NCI-H526 (cell line): ENCODE measurements around the gene AFAP1L1.
"Not testable (repeated sequence)": the region's sequence is repeated elsewhere in the genome, so short reads cannot be mapped to it uniquely, and the experiment has no call there.

Source experiments
- DNase-seq, 2 experiments: peaks; one replicate each; lab custom pipeline; 2025; lab: John Stamatoyannopoulos, UW

AFAP1L1 gene

GRCh38 chr5:149261246-149261645 lies 10.4 kb upstream of the AFAP1L1 start:
- DNase-seq, result no peak

- DNase-seq, result no peak
Measured at GRCh38 chr5:149262315-149262714, 9.3 kb upstream of the AFAP1L1 start.

DNA sequence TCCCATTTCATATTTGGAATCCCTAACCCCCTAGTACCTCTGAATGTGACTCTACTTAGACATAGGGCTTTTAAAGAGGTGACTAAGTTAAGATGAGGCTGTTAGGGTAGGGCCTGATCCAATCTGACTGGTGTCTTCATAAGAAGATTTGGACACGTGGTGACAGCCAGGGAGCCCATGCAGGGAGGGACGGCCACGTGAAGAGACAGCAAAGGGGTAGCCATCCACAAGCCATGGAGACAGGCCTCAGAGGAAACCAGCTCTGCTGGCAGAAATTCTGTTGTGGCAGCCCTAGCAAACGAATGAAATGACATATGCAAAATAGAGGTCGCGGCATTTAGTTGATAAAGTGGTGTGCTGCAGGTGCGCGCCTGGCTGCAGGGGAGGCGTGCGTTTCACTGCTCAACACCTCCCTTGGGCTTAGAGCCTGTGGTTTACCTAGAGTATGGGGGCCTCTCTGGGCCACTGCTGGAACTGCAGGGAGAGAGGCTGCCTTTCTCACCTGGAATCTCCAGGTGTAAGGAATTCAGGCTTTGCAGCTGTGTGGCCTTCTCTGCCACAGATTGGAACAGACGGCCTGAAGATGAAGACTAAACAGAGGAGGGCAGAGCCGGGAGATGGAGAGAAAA lies 7.1 kb upstream of the AFAP1L1 start:
- peak; percentile 86 to 97 for DNase-seq

DNA sequence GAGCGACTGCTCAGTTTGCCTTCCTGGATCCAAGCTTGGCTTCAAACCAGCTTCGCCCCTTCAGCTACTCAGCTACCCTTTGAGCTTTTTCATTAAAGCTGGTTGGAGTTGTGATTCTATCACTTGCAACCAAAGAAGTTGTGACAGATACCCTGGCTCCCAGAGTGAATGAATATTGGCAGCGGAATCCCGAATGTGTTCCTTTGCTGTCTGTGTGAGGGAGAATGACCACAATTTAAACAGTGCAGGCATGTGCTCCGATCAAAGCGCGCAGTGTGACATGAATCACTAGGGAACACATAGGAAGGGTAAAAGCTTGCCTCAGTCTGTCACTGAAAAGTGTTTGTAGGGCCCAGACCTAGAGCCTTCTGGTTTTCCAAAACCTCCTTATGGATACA lies 6.6 kb upstream of the AFAP1L1 start:
- DNase-seq, result no peak

DNA sequence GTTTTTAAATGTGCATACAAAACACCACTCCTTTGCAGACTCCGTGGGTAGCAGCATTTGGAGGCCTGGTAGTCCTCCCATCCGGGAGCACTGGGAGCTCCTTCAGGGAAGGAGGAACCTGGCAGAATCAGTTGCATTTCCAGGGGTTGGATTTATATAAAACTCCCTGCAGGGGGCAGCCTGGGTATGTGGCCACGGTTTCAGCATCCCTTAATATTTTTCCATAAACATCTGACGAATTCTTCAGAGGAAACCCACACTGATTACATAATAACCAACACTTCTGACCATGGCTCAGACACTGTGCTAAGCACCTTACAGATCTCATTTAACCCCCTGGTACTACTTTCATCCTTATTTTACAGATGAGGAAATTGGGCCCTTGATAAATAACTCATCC lies 6.1 kb upstream of the AFAP1L1 start:
- DNase-seq, result peak; percentile 6 to 53

GRCh38 chr5:149267241-149267973 lies 4.3 kb upstream of the AFAP1L1 start:
- DNase-seq, result no peak

DNA sequence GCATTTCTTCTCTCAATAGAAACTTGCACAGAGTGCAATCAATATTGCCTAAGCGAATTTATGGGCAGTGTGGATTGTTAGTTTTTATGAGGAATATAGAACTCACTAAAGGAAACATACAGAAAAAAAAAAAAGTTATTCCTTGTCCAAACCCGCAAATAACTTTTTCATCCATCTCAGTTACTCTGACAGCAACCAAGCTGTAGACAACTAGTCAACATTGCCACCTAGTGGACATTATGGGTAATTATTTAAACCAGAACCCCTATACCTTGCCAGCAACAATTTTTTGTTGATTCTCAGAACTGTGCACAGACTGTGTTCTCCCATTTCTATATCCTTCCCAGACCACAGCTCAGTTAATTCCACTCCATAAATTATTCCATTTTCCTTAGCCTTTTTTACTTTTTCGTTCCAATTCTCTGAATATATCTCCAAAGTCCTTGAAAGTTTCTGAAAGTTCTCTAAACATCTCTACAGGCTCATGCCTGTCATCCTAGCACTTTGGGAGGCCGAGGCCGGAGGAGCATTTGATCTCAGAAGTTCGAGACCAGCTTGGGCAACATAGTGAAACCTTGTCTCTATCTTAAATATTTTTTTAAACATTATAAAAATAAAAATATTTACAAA lies 2.6 kb upstream of the AFAP1L1 start:
- DNase-seq, result peak; percentile 8 to 73

DNA sequence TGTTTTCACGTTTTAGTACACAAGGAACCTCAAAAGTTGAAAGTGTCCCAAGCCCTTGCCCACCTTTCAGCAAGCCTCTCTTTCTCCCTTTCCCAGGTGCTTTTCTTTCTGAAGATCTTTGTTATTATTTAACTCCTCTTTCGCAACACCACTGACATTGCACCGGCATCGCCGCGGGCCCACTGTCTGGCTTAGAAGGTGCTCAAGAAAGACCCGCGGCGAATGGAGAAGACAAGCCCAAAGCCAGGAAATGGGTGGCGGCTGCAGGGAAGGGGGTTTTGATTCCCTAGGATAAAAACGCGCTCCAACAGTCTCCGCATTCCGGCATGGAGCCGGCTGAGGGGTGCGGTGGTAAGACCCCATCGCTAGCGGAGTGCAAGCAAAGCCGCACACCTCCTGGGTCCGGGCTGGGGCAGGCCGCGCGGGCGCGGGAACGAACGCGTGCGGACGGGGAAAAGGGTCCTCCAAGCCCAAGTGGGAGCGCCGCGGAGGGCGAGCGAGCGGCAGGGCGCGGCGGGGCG lies 404 bp upstream of the AFAP1L1 start:
- DNase-seq, result peak in 1 of 2 experiments; percentile 45

GRCh38 chr5:149272781-149273180 lies 1.1 kb downstream of the AFAP1L1 start:
- DNase-seq, result not testable (repeated sequence)

DNA sequence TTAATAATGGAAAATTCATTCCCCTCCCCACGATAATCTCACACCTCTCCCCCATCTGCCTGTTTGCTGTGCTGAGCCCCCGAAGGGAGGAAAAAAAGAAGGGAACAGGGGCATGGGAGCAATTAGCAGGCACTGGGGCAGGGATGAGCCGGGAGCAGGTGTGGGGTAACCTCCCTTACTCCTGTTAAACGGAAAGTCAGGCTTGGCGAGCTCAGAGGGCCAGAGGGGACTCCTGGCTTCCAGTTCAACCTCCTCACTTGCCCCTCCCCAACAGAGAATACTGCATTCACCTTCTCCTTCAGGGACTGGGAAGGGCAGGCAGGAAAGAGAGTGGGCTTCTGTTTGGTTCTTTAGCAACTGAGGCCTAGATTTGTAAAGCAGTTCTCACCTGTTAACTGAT lies 1.6 kb downstream of the AFAP1L1 start:
- no peak for DNase-seq

DNA sequence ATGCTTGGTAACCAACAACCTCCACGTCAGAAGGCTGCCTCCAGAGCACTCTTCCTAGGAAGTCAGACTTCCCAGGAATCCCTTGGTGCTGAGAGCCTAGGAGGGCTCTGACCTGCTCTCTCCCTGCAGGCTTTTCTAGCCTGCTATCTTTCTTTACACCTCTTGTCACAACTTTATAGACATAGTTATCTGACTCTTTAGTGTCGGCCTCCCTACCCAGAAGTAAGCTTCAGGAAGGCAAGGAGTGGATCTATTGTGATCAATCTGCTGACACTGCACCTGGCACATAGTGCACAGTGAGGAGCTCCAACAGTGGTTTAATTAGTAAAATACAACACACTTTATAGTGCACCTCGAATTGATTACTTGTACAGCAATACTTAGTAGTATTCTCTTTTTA lies 2.3 kb downstream of the AFAP1L1 start:
- no peak for DNase-seq

- DNase-seq, result no peak
Measured at GRCh38 chr5:149274939-149275338, 3.3 kb downstream of the AFAP1L1 start.

- no peak for DNase-seq
Measured at GRCh38 chr5:149277801-149278200, 6.1 kb downstream of the AFAP1L1 start.

DNA sequence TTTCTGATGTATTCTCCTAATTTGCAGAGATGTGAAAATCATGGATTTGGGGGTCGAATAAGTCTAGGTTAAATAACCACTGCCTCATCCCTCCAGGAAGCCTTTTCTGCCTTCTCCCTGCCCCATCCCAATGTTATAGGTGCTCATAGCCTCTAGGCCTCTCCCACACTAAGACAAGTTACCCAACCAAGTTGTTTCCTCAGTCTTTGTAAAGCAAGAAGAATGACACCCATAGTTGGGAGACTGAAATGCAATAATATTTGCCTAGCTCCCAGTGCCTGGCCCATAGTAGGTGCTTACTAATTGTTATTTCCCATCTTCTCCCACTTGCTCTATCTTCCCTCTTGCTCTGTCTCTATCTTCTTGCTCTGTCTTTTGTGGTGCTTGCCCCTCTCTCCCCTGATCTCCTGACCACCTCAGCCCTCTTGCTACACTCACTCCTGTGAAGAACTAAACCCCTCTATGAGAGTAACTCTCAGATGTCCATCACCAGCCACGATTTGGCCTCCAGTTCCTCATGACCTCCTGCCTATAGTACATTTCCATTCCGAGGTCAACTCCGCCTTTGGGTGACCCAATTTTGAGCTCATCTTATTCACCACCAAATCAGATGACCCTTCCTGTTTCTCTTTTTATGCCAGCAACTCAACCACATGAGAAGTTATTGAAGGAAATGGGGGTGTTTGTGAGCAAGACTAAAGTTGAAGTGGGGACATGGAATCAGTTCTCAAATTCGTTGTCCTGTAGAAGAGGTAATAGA lies 7.0 kb downstream of the AFAP1L1 start:
- no peak for DNase-seq

DNA sequence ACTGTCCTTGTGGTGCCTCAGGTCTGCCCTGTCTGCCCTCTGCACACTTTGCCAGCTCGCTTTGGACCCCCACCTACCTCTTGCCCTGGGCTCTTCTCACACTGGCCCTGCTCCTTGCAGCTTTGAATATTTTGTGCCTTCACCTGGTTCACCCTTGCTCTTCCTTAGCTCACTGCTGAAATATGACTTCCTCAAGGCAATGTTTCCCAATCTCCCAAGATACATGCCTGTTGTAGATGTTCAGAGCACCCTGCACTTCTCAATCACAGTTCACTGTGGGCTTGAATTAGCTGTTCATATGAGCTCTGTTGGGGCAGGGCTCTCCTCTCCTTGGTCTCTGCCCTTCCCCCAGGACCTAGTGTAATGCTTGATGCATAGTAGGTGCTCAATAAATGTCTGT lies 8.0 kb downstream of the AFAP1L1 start:
- no peak for DNase-seq

DNA sequence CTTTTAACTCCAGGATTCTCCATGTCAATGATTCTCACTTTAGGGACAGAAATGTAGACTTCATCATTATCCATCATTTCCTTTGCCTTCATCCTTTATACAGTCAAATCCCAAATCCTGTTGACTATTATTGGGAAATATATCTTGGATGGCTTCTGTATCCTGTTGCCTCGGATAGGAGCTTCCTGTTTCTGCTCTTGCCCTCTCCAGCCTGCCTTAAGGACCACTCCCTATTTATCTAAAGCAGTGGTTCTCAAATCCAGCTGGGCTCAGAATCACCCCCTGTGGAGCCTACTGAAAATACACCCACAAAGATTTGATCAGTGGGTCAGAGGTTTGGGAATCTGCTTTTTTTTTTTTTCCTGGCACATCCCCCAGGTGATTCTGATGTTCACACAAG lies 8.5 kb downstream of the AFAP1L1 start:
- no peak for DNase-seq

GRCh38 chr5:149280802-149281201 lies 9.1 kb downstream of the AFAP1L1 start:
- no peak for DNase-seq

DNA sequence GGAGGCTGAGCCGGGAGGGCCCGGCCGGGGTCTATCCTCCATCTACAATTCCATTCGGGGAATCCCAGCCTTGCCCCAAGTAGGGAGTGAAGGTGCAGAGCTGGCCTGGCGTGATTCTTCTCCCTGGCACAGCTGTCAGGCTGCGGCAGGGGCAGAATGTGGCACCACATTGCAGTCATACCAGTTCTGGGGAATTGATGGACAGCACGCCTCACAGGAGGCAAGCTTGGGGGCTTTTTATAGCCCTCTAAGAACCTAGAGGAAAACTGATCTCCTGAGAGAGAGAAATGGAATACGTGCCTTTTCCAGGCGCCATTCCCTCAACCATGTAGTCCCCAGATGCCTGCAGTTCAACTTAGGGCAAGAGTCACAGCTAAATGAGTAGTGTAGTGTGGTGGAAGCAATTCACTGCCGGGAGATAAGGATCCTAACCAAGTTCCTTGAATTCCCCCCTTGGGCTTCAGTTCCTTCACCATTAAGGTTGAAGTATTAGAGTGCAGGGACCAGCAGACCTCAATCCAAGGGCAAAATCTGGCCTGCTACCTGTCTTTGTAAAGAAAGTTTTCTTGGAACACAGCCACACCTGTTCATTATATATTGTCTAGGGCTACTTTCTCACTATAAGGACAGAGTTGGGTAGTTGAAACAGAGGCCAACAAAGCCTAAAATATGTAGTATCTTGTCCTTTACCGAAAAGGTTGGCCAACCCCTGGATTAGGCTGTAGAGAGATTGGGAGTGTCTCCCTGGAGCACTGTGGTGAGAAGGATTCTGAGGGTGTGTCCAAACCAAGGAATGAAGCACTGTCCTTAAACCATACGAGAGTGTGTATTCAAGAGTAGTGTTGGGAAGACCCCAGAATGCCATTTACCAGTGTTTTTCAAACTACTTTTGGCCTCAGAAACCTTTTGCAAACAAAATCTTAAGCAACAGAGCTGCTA lies 10.6 kb downstream of the AFAP1L1 start:
- DNase-seq, result no peak

- no peak for DNase-seq
Measured at GRCh38 chr5:149282966-149283332, 11.3 kb downstream of the AFAP1L1 start.

GRCh38 chr5:149283626-149284480 lies 12.2 kb downstream of the AFAP1L1 start:
- DNase-seq, result no peak
